CD4-positive, alpha-beta T cell treated with Interleukin-21 for 1 hour (primary cell): Measurements from ENCODE around the gene PSME1.

Source experiments
- DNase-seq: peaks from one replicate; pipeline ENCODE4 v3.0.0-alpha.2; 2020

The PSME1 gene

GRCh38 chr14:24177041-24177825 is 41.2 kb downstream of the PSME1 start:
- no peak for DNase-seq

GRCh38 chr14:24177891-24178290 is 41.9 kb downstream of the PSME1 start:
- no peak for DNase-seq

- no peak for DNase-seq
These were observed 42.6 kb downstream of the PSME1 start for GRCh38 chr14:24178399-24179178.

DNA sequence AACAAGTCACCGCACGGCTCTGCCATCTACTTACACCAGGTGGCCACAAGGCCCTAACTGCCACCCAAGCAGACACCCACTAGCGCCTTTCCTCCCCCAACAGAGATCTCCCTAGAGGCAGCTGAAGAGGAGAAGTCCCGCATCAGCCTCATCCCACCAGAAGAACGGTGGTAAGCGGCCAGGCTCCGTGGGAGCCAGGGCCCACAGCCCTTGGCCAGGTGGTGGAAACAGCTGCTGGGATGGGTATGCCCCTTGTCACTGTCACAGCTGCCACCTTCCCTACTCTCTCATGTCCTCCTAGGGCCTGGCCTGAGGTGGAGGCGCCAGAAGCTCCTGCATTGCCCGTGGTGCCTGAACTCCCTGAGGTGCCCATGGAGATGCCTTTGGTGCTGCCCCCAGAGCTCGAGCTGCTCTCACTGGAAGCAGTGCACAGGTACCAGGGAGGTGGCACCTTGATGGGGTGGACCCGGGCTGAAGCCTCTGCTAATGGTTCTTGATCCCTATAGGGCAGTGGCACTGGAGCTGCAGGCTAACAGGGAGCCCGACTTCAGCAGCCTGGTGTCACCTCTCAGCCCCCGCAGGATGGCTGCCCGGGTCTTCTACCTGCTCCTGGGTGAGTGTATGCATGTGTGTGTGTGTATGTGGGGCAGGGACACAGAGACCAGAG is 43.4 kb downstream of the PSME1 start:
- DNase-seq = no peak

DNA sequence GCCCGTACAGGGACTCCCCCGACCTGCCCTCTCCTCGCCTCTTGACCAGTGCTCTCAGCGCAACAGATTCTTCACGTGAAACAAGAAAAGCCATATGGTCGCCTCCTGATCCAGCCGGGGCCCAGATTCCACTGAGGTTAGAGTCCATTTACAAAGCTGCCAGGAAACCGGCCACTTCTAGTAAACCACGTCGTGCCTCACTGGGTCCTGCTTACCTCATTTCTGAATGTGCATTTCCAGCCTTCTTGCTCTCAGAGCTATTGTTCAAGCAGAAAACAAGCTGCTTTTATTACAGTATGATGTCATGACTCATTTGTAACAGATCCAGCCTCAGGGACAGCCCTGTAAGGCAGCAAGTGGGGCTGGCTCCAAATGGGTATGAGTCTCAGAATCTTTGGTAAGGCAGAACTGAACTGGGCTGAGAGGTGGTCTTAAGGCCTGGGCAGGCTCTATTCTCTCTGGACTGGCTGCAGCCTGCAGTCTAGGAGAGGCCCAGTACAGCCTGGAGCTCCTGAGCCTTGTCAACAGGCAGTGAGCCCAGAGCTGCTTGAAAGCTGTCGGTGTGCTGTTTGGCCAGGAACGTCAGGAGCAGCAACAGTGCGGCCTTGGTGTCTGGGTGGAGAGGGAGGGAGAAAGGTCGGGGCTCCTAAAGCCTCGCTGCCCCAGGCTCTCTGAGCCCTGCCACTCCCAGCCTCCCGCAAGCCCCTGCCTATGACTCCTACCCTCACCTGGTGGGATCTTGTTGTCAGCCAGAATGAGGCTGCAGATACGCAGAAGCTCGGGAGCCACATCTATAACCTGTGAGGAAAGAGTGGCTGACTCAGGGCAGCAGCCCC is 44.2 kb downstream of the PSME1 start:
- no peak for DNase-seq

DNA sequence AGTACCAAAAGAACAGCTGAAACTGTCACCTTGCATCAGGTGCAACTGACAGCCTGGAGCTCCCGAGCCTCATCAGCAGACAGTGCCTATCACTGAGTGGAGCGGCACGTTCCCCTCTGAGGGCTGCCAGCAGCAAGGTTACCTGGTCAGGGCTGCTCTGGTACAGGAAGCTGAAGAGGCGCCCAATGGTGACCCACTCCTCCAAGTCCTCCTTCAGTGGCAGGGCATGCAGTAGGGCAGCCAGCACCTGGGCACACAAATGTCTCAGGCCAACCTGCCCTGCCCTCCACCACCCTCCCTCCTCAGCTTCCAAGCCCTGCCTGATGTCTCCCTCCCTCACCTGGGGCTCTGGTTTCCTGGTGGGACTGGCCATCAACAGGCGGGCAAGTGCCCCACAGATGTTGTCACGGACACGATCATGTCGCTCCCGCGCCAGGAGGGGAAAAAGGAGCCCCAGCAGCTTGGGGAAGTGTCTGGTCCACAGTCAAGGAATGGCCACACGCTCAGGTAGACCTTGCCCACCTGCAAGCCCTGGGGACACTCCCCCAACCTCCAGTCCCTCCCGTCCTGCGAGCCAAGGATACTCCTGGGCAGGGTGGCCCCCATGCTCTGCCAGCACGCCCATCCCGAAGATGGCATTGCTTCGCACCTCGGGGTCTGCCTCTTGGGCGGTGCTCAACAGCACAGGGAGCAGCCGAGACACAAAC is 45.5 kb downstream of the PSME1 start:
- DNase-seq = no peak

DNA sequence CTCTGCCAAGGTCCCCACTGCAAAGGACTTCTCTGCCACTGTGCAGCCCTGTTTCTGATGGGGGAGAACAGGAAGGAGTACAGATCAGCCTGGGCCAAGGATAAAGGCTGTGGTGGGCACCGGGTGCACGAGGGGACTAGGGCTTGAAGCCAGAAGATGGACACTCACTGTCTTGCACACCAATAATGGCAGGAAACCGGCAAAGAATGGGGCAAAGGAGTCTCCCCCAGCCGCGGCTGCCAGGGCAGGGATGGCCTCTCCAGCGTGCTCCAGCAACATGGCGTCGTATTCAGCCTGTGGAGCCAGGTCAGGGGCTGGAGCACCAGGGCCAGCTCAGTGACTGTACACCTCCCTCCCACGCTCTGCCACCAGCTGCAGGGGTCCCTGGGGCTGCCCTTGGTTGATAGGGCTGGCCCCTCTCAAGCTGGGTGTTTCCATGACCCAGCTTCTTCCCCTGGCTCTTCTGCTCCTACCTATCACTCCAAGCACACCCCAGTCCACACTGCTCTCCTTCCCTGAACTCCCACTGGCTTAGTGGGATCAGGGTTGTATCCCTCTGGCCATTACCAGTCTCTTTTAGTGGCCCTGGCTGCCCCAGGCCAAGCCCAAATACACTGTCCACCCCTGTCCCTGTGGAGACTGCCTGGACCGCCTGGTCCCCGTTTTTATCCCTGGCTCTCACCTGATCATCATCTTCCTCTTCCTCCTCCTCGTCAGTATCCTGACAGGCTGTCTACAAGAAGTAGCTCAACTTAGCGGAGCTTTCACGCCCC is 46.3 kb downstream of the PSME1 start:
- DNase-seq = no peak

DNA sequence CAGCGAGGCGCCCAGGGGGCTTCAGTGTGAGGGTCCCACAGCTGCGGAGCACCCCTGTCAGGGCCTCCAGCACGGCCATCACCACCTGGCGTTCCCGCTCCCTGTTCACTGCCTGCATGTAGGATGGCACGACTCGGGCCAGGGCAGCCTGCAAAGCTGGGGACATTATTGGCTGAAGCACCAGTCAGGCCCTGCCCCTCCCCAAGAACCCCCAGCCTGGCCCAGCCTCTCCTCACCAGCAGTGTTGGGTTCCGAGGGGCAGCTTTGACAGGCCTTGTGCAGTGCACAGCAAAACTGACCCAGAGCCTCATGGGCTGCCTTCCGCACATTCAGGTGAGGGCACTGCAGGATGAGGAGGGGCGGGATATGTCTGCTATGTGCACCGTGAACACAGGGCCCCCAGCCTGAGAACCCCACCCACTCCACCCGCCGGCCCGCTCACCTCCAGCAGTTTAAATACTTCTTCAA is 47.1 kb downstream of the PSME1 start:
- no peak for DNase-seq

- DNase-seq = no peak
These were observed 48.3 kb downstream of the PSME1 start for GRCh38 chr14:24184104-24184970.

- DNase-seq = no peak
These were observed 49.0 kb downstream of the PSME1 start for GRCh38 chr14:24185026-24185425.

DNA sequence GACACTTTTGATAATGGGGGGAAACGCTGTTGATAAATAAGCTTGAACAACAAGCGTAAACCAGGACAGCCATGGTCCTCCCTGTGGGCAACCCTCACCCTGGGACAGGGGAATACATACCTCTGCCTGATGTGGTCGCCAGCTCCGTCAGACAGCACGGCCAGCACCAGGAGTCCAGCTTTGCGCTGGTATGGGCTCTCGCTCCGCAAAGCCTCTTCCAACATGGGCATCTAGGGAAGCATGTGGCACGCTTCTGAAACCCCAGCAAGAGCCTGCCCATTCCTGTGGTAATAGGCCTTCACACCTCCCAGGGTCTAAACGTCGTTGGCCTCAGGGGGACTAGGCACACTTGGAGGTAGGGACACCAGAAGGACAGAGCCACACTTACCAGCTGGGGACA is 49.7 kb downstream of the PSME1 start:
- DNase-seq = no peak

GRCh38 chr14:24186831-24187538 is 51.0 kb downstream of the PSME1 start:
- DNase-seq = no peak

- no peak for DNase-seq
These were observed 51.5 kb downstream of the PSME1 start for GRCh38 chr14:24187539-24187915.
